ENCODE measurements around the gene GFPT2.

GFPT2 gene

GRCh38 chr5:180378438-180379344 is 25.6 kb upstream of the GFPT2 start:
- DNase-seq: no peak

- no peak for DNase-seq
Measured at GRCh38 chr5:180377556-180378197, 24.5 kb upstream of the GFPT2 start.

- no peak for DNase-seq
Measured at GRCh38 chr5:180376511-180376910, 23.4 kb upstream of the GFPT2 start.

GRCh38 chr5:180375955-180376354 is 22.8 kb upstream of the GFPT2 start:
- no peak for DNase-seq

GRCh38 chr5:180375291-180375690 is 22.2 kb upstream of the GFPT2 start:
- DNase-seq: no peak

- DNase-seq: no peak
Measured at GRCh38 chr5:180373870-180374269, 20.7 kb upstream of the GFPT2 start.

GRCh38 chr5:180373454-180373853 is 20.3 kb upstream of the GFPT2 start:
- no peak for DNase-seq

- no peak for DNase-seq
Measured at GRCh38 chr5:180371949-180372348, 18.8 kb upstream of the GFPT2 start.

- no peak for DNase-seq
Measured at GRCh38 chr5:180370861-180371641, 17.9 kb upstream of the GFPT2 start.

- no peak for DNase-seq
Measured at GRCh38 chr5:180367991-180368390, 14.9 kb upstream of the GFPT2 start.

GRCh38 chr5:180367300-180367699 is 14.2 kb upstream of the GFPT2 start:
- DNase-seq: no peak

- no peak for DNase-seq
Measured at GRCh38 chr5:180366326-180366725, 13.2 kb upstream of the GFPT2 start.

GRCh38 chr5:180365829-180366228 is 12.7 kb upstream of the GFPT2 start:
- no peak for DNase-seq

GRCh38 chr5:180364306-180364856 is 11.2 kb upstream of the GFPT2 start:
- DNase-seq: no peak

- no peak for DNase-seq
Measured at GRCh38 chr5:180360078-180360957, 7.2 kb upstream of the GFPT2 start.

GRCh38 chr5:180358694-180359093 is 5.6 kb upstream of the GFPT2 start:
- DNase-seq: no peak

GRCh38 chr5:180358179-180358578 is 5.0 kb upstream of the GFPT2 start:
- no peak for DNase-seq

GRCh38 chr5:180354966-180355365 is 1.8 kb upstream of the GFPT2 start:
- no peak for DNase-seq

- no peak for DNase-seq
Measured at GRCh38 chr5:180353980-180354452, 880 bp upstream of the GFPT2 start.

- no peak for DNase-seq
Measured at GRCh38 chr5:180352116-180353047, 754 bp downstream of the GFPT2 start.

Data from NCI-H526 (cell line).